Measurements from ENCODE around the gene GPR17.

The GPR17 gene

DNA sequence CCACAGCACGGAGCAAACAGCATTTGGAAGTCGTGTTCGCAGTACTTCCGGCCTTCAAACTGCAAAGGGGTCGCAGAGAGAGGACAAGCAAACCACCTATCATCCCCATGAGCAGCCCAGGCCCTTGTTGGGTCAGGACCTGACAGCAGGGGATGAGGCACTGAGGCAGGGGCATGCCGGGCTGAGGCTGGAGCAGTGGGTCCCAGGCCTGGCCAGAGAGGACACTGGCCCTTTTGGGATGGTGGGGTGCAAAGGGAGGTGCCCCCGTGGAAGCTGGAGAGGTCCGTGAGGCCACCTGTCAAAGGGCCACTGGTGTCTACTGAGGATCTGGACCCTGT lies 8.9 kb downstream of the GPR17 start:
- DNase-seq (ENCODE audit: low spot score): no peak

DNA sequence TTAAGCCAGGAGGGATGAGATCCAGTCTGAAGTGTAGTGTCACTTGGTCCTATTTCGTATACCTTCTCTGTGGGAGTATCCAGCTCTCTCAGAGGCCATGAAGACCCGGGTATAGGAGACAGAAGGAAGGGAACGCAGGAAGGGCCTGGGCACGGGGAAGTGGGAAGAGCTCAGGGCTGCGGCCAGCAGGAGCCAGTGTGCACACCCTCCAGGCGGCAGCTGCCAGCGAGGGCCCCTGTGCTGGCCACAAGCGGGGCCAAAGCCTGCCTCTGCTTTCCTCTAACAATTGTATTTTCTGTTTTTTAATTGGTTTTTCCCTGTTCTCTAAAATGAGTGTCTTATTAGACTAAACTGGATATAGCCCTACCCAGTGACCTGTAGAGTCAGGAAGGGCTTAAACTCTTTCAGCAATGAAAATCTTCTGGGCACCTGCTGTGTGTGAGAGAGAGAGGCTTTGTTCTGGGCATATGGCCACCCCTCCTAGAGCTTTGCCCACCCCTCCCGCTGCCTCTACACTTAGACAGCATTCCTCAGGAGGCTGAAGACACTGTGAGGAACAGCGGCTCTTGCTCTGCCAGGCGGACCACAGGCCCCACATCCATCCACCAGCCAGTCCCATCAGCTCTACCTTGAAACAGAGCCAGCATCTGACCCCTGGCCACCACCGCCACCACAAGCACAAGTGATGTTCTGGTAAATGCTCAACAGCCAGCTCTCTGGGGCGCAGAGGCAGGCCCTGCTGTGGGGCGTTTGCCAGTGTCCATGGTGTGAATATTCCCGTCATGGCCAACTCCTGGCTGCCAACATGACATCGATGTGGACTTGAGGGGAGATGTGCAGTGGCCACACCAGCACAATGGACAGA lies 9.5 kb downstream of the GPR17 start:
- no peak for DNase-seq (ENCODE audit: low spot score)

DNA sequence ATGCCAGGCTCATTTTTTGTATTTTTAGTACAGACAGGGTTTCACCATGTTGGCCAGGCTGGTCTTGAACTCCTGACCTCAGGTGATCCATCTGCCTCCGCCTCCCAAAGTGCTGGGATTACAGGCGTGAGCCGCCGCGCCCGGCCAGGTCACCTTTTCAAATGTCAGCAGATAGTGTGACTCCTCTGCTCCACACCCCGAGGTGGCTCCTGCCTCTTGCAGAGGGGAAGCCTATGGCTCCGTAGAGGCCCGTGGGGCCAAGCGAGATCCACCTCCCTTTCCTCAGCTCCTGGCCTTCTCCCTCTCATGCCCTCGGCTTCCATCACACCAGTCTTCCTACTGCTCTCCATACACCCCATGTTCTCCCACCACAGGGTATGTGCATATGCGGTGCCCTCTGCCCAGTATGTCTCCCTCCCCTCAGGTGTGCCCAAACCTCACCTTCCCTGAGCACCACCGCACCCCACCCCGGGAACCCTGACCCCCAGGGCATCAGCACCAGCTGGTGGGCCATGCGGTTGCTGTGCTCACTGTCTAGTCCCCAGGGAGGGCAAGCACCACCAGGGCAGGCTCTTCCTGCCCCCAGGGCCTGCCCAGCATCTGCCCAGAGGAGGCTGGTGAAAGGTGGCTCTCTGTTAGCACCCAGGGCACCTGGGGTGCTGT lies 10.7 kb downstream of the GPR17 start:
- DNase-seq (ENCODE audit: low spot score): no peak

DNA sequence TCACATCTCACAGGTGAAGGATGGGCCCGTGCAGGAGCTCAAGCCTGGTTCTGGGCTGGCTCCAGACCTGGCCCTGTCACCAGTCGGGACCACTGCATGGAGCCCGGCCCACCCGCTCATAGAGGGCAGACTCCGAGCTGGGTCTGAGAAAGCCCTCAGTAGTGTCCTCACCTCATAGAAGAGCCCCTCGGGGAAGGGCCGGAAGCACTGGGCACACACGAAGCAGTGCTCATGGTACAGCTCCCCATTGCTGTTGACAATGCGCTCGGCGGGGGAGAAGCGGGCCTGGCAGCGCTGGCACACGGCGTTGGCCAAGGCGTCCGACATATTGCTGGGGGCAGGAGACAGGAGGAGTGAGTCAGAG lies 11.3 kb downstream of the GPR17 start:
- no peak for DNase-seq (ENCODE audit: low spot score)

DNA sequence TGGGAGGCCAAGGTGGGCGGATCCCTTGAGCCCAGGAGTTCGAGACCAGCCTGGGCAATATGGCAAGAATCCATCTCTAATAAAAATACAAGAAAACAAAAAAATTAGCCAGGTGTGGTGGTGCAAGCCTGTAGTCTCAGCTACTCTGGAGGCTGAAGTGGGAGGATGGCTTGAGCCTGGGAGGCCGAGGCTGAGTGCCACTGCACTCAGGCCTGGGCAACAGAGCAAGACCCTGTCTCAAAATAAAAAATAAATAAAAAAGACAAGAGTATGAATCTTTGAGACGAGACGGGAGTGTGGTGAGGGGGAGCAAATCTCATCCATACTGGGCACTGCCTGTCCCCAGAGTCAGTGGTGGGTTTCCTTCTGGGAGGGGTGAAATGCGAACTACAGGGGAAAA lies 12.2 kb downstream of the GPR17 start:
- DNase-seq (ENCODE audit: low spot score): no peak

DNA sequence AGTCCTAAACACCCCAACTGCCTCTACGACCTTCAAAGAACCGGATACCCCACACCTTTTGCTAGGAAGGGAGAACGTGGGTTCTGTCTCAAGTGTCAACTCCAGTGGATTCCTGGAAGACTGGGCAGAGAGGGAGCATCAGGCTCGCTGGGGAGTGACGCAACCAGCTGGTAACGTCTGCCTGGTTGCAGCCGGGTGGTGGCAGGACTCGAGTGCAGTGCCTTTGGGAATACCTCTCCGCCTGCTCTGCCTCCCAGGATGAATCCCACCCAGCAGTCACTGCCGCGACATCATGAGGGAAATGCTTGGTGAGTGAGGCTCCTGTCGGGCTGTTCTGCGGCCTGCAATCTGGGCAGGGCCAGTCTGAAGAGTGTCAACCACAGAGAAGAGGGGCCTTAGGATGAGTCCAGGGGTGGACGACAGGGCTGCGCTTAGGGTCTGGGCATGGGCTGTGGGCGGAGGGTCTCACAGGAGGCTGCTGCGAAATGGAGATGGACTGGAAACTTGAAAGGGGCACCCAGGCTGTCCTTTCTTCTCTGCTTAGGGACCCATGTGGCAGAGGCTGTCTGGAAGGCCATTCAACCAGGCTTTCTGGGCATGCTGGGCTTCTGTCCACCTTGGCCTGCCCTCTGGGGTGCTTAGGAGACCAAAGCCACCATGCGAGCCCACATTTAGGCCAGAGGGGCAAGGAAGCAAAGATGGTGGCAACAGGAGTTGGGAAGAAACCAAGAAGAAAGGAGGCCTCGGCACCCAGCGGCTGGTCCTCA lies 12.9 kb downstream of the GPR17 start:
- no peak for DNase-seq (ENCODE audit: low spot score)

DNA sequence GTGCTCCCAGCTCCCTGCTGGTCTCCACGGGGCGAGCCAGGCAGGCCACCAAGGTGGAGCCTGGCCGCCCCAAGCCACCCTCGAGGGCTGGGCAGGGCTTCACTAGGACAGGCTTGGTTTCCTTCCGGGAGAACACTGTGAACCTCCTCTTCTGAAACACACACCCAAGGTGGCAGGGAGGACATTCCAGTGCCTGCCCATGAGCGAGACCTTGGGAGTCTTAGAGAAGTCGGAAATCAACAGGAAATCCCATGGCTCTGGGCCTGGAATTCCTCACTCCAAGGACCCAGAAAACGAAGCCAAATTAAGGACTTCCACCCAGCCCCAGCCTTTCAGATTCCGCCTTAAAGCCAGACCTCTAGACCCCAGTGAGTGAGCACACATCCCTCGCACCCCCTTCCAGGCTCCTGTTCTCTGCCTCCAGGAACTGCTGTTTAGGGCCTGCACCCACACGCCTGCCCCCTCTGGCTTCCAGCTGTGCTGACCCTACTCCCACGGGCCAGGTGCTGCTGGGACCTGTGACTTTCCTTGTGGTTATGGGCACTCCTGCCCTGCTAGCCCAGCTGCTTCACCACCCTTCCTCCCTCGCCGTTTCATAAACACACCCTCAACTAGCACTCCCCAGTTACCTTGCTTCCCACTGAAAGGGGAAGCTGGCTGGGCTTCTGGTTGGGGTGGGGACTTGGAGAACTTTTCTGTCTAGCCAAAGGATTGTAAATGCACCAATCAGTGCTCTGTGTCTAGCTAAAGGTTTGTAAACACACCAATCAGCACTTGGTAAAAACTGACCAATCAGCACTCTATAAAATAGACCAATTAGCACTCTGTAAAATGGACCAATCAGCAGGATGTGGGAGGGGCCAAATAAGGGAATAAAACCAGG lies 13.7 kb downstream of the GPR17 start:
- no peak for DNase-seq (ENCODE audit: low spot score)

DNA sequence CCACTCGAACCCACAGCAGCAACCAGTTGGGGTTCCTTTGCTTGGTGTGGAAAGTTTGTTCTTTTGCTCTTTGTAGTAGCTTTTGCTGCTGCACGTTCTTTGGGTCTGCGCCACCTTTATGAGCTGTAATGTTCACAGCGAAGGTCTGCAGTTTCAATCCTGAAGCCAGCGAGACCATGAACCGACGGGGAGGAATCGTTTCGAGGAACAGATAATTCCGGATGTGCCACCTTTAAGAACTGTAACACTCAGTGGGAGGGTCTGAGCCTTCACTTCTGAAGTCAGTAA lies 14.3 kb downstream of the GPR17 start:
- DNase-seq (ENCODE audit: low spot score): no peak

DNA sequence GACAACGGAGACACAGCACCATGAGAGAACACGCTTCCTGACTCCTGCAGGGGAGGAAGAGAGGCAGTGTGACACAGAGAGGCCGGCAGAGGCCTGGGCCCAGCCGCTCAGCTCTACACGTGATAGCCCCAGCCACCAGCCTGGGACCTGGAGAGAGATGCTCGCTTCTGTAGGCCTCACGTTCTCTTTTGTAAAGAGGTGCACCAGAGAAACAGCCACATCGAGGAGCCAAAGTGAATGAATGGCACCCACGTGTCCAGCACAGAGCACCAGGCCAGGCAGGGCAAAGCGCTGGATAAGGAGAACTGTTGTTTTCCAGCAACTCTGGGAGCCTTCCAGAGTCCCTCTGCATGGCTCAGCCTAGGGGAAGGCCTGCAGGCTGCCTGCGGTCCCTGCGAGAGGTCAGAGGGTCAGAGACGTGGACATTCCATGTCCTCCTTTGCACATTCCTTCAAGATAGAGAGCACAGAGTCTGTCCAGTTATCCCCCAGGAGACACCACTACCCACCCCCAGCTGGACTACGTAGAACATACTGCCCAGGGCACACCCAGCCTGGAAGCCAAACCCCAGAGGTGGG lies 15.2 kb downstream of the GPR17 start:
- no peak for DNase-seq (ENCODE audit: low spot score)

DNA sequence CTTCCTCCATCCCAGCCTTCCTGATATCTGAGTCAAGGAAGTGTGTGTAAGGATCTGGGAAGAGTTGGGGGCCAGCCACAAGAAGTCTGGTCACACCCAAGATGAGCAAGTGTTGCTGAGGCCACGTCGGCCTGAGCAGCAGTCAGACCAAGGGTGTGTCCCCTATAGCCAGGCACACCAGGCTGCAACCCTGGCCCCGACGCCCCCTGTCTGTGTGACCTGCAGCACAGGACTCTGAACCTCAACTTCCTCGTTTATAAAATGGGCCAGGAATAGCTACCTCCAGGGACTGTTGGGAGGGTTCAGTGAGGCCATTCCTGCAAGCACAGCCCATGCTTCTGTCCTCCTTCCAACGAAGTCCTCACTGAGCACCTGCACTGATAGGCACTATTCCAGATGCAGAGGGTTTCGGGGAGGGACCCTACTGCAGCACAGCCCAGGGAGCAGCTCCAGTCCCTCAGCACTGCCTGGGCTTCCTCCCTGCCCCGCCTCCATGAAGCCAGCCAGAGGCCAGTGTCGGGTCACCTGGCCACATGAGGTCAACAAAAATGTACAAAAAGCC lies 16.1 kb downstream of the GPR17 start:
- no peak for DNase-seq (ENCODE audit: low spot score)

DNA sequence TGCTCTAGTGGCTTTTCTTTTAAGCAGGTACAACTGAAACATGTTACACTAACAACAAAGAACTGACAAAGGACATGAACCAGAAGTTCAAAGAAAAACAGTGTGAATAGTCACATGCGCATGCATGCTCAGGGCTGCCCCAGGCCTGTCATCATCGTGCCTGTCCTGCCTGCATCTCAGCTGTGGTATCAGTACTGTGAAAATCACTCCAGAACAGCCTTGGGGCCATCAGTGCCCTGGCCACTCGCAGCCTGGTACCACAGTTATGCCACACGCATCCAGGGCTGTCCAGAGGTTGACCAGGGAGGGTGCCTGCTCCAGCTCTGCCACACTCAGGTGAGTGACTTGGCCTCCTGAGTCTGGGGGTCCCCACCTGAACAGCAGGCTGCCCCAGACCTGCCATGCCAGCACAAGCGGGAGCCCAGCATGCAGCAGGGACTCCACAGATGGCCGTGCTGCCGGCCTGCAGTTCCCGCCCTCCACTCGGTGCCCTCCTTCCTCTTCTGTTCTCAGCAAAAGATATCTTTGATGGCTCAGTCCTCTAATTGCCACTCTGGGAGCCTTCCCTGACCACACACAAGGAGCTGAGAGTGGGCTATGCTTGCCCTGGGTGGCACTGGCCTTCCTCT lies 17.1 kb downstream of the GPR17 start:
- DNase-seq (ENCODE audit: low spot score): no peak

DNA sequence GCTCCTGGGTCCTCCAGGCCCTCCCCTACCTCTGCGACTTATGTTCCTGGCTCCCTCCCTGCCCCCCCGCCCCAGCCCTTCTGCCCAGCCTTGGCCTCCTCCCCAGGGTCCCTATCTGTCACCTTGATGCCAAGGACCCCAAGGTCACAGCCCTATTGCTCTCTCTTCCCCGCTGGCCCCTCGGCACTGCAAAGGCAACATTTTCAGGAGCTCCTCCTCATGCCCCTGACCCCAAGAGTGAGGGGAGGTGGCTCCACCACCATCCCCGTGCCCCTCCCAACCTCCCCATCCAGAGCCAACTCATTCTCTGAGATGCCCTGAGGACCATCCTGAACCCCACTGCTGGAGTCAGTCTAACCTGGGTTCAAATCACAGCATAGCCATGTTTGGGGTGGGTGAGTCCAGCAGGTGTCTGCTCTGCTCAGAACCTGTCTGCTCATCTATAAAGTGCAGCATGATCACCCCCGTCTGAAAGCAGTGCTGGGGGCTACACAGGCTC lies 17.7 kb downstream of the GPR17 start:
- DNase-seq (ENCODE audit: low spot score): no peak

DNA sequence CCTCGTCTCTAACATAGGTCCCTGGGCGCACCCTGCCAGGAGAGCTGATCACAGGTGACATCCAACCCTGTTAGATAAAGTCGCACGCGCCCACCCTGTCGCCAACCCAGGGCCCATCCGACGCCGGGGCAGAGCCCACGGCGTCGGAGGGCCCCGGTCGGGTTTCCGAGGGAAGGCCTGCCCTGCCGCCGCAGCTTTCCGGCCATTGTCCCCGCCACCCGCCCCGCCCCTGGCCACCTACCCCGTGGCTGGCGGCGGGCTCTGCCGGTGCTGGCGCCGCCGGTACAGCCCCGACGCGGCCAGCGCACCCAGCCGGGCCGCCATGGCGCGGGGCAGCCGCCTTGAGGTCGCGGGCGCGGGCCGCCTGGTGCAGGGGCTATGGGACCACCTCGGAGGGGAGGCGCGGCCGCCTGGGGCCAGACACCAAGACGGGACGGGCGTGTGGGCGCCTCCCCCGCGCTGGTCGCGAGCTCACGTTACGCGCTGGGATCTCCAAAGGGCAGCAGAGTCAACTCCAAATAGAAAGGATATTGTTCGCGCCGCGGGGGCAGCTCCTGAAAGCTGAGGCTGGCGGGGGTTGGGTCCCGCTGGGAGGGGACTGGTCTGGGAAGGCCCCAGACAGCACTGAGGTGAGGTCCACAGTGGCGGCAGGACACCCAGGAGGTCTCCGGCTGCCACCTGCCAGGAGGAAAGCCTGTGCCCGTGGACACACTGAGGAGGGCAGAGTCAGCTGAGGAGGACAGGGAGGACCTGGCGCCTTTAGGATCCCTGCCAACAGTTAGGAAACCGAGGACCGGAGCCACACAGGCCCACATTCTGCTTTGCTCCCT lies 18.3 kb downstream of the GPR17 start:
- DNase-seq (ENCODE audit: low spot score): no peak

DNA sequence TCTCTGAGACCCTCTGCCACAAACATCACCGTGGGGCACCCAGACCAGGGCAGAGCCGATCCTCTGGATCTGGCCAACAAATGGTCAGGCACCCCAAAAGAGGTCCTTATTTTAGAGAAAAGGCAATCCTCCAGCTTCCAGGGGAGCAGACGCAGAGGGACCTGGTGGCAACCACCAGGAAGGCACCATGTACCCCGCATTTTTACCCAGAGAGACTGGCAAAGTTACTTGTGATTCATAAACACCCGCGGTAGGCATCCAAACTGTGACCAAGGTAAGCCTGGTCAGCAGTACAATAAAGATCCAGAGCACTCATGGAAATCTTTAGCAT lies 18.9 kb downstream of the GPR17 start:
- no peak for DNase-seq (ENCODE audit: low spot score)

DNA sequence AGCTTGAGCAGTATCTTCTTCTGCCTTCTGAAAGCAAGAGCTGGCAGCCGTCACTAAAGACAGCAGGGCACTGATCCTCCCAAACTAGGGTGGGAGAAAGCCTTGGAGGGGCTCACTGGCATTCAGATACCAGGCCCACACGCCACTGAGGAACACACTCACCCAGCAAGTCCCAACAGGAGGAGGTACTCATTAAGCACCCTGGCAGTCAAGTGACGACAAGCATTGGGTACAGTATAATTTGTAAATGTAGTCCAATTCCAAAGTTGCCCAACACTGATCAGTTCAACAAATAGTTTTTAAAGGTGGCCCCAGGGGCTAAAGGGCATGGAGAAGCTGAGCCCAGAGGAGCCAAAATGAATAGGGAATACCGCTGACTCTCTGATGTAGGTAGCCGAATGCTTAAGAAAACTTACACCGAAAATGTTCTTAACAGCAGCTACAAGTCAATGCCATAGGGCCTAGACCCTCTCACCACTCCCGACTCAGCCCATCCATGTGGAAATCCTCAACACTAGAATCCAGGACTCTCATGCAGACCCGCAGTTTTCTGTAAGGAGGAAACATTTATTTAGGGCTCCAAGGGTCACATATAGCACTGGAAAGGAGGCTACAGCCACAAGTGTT lies 19.4 kb downstream of the GPR17 start:
- DNase-seq (ENCODE audit: low spot score): no peak

DNA sequence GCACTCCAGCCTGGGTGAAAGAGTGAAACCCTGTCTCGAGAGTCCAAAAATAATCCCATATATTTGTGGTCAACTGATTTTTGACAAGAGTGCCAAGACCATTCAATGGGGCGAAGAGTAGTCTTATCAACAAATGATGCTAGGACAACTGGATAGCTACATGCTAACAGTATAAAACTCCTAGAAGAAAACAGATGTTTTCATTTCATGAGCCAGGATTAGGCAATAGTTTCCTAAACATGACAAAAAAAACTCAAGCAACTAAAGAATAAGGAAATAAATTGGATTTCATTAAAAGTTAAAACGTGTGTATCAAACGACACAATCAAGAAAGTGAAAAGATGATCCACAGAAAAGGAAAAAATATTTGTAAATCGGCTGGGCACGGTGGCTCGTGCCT lies 23.1 kb downstream of the GPR17 start:
- DNase-seq (ENCODE audit: low spot score): no peak

DNA sequence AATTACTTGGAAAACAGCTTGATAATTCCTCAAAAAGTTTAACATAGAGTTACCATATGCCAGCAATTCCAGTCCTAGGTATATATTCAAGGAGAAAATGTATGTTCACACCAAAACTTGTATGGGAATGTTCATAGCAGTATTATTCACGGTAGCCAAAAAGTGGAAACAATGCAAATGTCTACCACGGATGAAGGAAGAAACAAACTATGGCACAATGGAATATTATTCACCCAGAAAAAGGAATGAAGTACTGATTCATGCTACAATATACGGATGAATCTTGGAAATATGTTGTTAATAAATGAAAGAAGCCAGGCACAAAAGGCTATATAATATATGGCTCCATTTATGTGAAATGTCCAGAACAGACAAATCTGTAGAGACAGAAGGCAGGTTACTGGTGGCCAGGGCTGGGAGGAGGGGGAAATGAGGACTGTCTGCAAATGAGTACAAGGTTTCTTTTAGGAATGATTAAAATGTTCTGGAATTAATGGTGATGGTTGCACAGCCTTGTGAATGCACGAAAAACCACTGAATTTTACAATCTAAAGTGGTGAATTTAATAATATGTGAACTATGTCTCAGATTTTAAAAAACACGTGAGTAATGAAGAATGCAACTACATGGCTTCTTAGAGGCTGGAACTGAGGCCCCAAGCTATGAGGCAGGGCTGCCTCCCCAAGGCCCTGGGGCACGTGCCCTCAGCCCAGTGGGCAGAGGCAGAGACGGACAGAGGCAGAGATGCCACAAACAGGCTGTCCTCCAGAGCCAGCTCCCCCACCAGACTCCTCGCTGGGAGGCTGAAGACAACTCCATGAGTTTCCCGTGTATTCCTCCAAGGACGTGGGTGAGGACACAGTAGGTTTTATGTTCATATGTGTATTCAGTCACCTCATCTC lies 24.4 kb downstream of the GPR17 start:
- DNase-seq (ENCODE audit: low spot score): no peak

DNA sequence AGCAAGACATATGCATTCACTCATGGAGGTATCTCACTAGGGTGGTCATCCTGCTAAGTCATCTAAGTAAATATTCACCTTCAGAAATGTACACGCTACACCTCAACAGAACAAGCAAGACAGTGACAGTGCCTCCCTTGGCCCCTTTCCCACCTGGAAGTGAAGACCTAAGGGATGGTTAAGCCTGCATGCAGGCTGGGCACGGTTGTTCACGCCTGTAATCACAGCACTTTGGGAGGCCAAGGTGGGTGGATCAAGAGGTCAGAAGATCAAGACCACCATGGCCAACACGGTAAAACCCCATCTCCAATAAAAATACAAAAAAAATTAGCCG lies 25.0 kb downstream of the GPR17 start:
- no peak for DNase-seq (ENCODE audit: low spot score)
